Naive B cell (primary cell): ENCODE measurements around the gene ARHGAP6. TPM values are rescaled to one million over a fixed set of nuclear protein-coding genes. Genes with fewer than 3 reads are reported as not detected.

ENCODE experiments used
- ATAC-seq, 2 donors: fragments of 150-1000 bp; cut with Tn5 transposase; 2 replicates each; pipeline ENCODE4 v1.10.0; 2021; ENCODE audit warnings: low read depth in 2 of 2, mild to moderate bottlenecking in 2 of 2, moderate library complexity in 2 of 2
- DNase-seq: peaks from one replicate; pipeline ENCODE4 v3.0.0; 2022
- H3K27ac Mint-ChIP-seq, 6 donors: one replicate each; pipeline ENCODE4 v1.8.0; 2020 to 2022; ENCODE audit warnings: mild to moderate bottlenecking in 6 of 6, mixed read lengths in 6 of 6, moderate library complexity in 5 of 6, inconsistent platforms in 2 of 6
- H3K27me3 Mint-ChIP-seq, 3 donors: one replicate each; pipeline ENCODE4 v1.8.0; 2021 to 2022; ENCODE audit warnings: mixed read lengths in 3 of 3, mild to moderate bottlenecking in 1 of 3
- H3K36me3 Mint-ChIP-seq, 2 donors: one replicate each; pipeline ENCODE4 v1.8.0; 2020 to 2022; ENCODE audit warnings: mixed read lengths in 2 of 2, inconsistent platforms in 1 of 2, mild to moderate bottlenecking in 1 of 2
- H3K4me1 Mint-ChIP-seq, 3 donors: one replicate each; pipeline ENCODE4 v1.8.0; 2020 to 2022; ENCODE audit warnings: mixed read lengths in 3 of 3, inconsistent platforms in 1 of 3, mild to moderate bottlenecking in 1 of 3, moderate library complexity in 1 of 3
- H3K4me3 Mint-ChIP-seq, 8 donors: one replicate each; pipeline ENCODE4 v1.8.0; 2020 to 2022; ENCODE audit warnings: mild to moderate bottlenecking in 8 of 8, mixed read lengths in 8 of 8, moderate library complexity in 8 of 8, inconsistent platforms in 2 of 8
- H3K9me3 Mint-ChIP-seq, 7 donors: one replicate each; pipeline ENCODE4 v1.8.0; 2020 to 2022; ENCODE audit warnings: mixed read lengths in 7 of 7, mild to moderate bottlenecking in 5 of 7, inconsistent platforms in 2 of 7, moderate library complexity in 1 of 7
- polyA plus RNA-seq, 6 donors: library from polyadenylated mRNA; unstranded; fragments of 300-500 nt; fragmentation: Illumina TruSeq; gene quantifications; one replicate each; pipeline ENCODE4 v1.2.3, GENCODE V29; 2021; ENCODE audit warnings: low read depth in 6 of 6

ARHGAP6 gene
- polyA plus RNA-seq, 6 donors from 2014 or later: 0.05 to 0.12 (median 0.09) TPM; not detected in 2

DNA sequence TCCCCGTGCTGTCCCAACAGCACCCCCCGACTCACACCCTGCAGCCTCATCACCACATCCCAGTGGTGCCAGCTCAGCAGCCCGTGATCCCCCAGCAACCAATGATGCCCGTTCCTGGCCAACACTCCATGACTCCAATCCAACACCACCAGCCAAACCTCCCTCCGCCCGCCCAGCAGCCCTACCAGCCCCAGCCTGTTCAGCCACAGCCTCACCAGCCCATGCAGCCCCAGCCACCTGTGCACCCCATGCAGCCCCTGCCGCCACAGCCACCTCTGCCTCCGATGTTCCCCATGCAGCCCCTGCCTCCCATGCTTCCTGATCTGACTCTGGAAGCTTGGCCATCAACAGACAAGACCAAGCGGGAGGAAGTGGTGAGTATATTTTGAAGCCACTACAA lies 367.1 kb downstream of the ARHGAP6 start:
- peaks cover 5 to 31% (median 14%) of the 10 kb centered on the region in 3 donors for H3K27me3 Mint-ChIP-seq
- DNase-seq (no peak), ATAC-seq (no peak)
- no peaks in the 10 kb centered on the region for H3K4me1 Mint-ChIP-seq
- H3K36me3 Mint-ChIP-seq: no peaks in the 10 kb centered on the region
- peak overlapping the region in 2 of 6 donors; percentile 13 to 42 for H3K27ac Mint-ChIP-seq
- peaks cover 0 to 4% (median 0%) of the 10 kb centered on the region in 7 donors for H3K9me3 Mint-ChIP-seq
- H3K4me3 Mint-ChIP-seq: no peak overlapping the region

GRCh38 chrX:11296051-11296450 lies 369.7 kb downstream of the ARHGAP6 start:
- Mint-ChIP-seq H3K27ac (peak overlapping the region in 1 of 6 donors; percentile 64), H3K4me3 (no peak overlapping the region), H3K9me3 (peaks cover 0 to 2% (median 0%) of the 10 kb centered on the region in 7 donors), H3K27me3 (peaks cover 5 to 41% (median 19%) of the 10 kb centered on the region in 3 donors), H3K4me1 (no peaks in the 10 kb centered on the region), H3K36me3 (no peaks in the 10 kb centered on the region)
- no peak for DNase-seq
- ATAC-seq: no peak

DNA sequence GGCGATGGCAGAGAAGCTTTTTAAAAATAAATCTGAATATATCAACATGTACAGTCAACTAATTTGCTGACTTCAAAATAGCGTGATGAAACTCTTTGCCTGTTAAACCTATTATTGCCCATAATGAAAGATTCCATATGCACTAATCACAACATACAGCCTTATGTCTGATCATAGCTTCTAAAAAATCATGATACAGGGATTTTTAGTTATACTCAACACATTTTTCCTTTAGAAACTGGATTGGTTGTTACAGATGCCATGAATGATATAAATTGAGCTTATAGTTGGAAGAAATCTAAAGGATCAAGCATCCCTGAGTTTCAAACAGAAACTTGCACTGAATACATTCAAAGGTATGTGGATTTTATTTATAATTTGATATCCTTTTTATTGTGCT lies 372.6 kb downstream of the ARHGAP6 start, which contains the start of gene AMELX:
Gene AMELX, plus strand, starts transcription at position 301 of the 400 bp plus-strand sequence. CDS start 1,376 bp downstream, outside the sequence.
- H3K27ac Mint-ChIP-seq: peak within 1 kb of the TSS in 1 of 6 donors; percentile 46
- H3K4me1 Mint-ChIP-seq: no peaks in the 10 kb centered on the region
- ATAC-seq: no peak

DNA sequence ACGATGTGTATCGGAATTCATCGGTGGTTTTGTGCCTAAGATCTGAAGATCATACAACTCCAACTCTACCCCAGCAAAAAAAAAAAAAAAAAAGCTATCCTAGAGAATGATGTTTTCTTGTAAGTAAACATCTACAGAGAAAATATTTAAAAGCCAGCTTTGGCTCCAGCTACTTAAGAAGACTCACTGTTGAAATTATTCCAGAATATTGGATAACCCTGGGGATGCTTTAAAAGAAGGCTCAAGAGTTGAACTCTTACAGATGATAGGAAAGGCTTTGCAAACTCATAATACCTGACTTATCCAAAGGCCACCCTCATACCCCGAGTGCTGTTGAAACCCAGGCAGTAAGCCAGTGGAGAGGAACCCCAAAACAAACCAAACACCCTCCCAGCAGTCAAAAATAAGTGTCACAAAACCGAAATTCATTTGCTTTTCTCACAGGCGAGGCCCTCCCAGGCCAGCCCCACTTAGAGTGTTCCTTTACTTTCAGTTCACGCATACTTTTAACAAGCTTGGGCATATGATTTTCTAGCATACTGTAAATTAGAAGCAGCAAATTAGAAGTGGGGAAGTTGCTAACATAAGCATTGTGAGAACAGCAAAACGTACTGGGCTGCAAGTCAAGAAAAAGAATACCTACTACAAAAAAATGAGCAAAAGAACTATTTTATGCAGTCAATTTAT lies 375.2 kb downstream of the ARHGAP6 start:
- H3K4me3 Mint-ChIP-seq: no peak overlapping the region
- peaks cover 0 to 2% (median 0%) of the 10 kb centered on the region in 7 donors for H3K9me3 Mint-ChIP-seq
- ATAC-seq (no peak), DNase-seq (no peak)
- H3K27ac Mint-ChIP-seq: no peak overlapping the region
- H3K27me3 Mint-ChIP-seq: peaks cover 0 to 18% (median 6%) of the 10 kb centered on the region in 3 donors
- no peaks in the 10 kb centered on the region for H3K36me3 Mint-ChIP-seq
- H3K4me1 Mint-ChIP-seq: no peaks in the 10 kb centered on the region

More for the DNA sequence above, 372.6 kb downstream of the ARHGAP6 start, which contains the start of gene AMELX:
- Mint-ChIP-seq H3K27me3 (peaks cover 5 to 26% (median 11%) of the 10 kb centered on the region in 3 donors), H3K9me3 (peaks cover 0 to 2% (median 0%) of the 10 kb centered on the region in 7 donors), H3K4me3 (no peak within 1 kb of the TSS), H3K36me3 (no peaks in the 10 kb centered on the region)
- DNase-seq: no peak

GRCh38 chrX:11287505-11287904 lies 378.2 kb downstream of the ARHGAP6 start:
- Mint-ChIP-seq H3K9me3 (peaks cover 0 to 2% (median 0%) of the 10 kb centered on the region in 7 donors), H3K4me3 (no peak overlapping the region), H3K27me3 (peaks cover 0 to 16% (median 2%) of the 10 kb centered on the region in 3 donors), H3K27ac (no peak overlapping the region), H3K36me3 (no peaks in the 10 kb centered on the region), H3K4me1 (no peaks in the 10 kb centered on the region)
- DNase-seq: no peak
- ATAC-seq: no peak

GRCh38 chrX:11285651-11286050 lies 380.1 kb downstream of the ARHGAP6 start:
- H3K4me1 Mint-ChIP-seq: no peaks in the 10 kb centered on the region
- ATAC-seq: no peak
- no peaks in the 10 kb centered on the region for H3K36me3 Mint-ChIP-seq
- peaks cover 0 to 7% (median 0%) of the 10 kb centered on the region in 3 donors for H3K27me3 Mint-ChIP-seq
- H3K9me3 Mint-ChIP-seq: peaks cover 0 to 2% (median 0%) of the 10 kb centered on the region in 7 donors
- no peak for DNase-seq
- no peak overlapping the region for H3K4me3 Mint-ChIP-seq
- no peak overlapping the region for H3K27ac Mint-ChIP-seq

- peaks cover 0 to 4% of the 10 kb centered on the region in 2 donors for H3K36me3 Mint-ChIP-seq
- H3K9me3 Mint-ChIP-seq: peaks cover 0 to 4% (median 0%) of the 10 kb centered on the region in 7 donors
- no peaks in the 10 kb centered on the region for H3K27me3 Mint-ChIP-seq
- DNase-seq (no peak), ATAC-seq (no peak)
- no peaks in the 10 kb centered on the region for H3K4me1 Mint-ChIP-seq
- H3K27ac Mint-ChIP-seq: no peak overlapping the region
- no peak overlapping the region for H3K4me3 Mint-ChIP-seq
Measured at GRCh38 chrX:11282043-11282442, 383.7 kb downstream of the ARHGAP6 start.

DNA sequence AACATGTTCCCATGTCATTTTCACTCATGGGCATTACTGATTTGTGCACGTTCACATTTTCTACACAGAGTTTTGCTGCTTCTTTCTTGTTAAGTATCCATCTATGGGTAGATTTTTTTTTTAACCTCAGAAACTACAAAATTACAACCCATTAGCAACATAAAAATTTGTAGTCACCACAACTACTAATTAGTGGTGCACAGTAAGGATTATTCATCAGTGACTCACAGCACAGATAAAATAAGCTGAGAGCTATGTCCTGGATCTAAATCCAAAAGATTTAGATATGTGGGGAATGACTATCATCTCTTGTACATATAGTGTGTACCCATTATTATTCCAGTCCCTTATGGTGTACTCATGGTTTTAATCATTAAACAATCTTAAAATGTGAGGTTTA lies 392.2 kb downstream of the ARHGAP6 start:
- DNase-seq: no peak
- Mint-ChIP-seq H3K36me3 (peaks cover 0 to 4% of the 10 kb centered on the region in 2 donors), H3K4me1 (no peaks in the 10 kb centered on the region), H3K27ac (no peak overlapping the region), H3K27me3 (peaks cover 13 to 32% (median 17%) of the 10 kb centered on the region in 3 donors), H3K4me3 (no peak overlapping the region), H3K9me3 (peaks cover 0 to 4% (median 2%) of the 10 kb centered on the region in 7 donors)
- ATAC-seq: no peak

GRCh38 chrX:11272863-11273262 lies 392.9 kb downstream of the ARHGAP6 start:
- H3K27ac Mint-ChIP-seq: no peak overlapping the region
- H3K4me1 Mint-ChIP-seq: no peaks in the 10 kb centered on the region
- H3K9me3 Mint-ChIP-seq: peaks cover 0 to 4% (median under 1%) of the 10 kb centered on the region in 7 donors

DNA sequence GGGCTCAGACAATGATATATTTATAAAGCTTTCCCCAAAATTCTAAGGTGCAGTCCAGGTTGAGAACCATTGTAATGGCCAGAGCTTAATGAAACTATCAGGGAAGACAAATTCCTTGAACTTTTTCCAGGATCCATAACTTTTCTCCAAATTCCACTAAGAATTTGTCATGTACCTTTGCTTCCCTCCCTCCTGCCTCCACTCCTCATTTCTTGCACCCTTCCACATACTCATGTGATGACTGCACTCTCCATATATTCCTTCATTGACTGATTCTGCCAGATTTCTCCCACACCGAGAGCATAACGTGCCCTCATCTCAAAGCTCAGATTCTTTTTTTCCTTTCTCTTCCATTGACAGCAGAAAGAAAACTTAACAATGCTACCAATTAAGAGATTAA lies 393.4 kb downstream of the ARHGAP6 start:
- Mint-ChIP-seq H3K27ac (no peak overlapping the region), H3K4me1 (no peaks in the 10 kb centered on the region), H3K27me3 (peaks cover 13 to 32% (median 17%) of the 10 kb centered on the region in 3 donors), H3K9me3 (peaks cover 0 to 4% (median 0%) of the 10 kb centered on the region in 7 donors), H3K36me3 (no peaks in the 10 kb centered on the region), H3K4me3 (no peak overlapping the region)
- ATAC-seq (no peak), DNase-seq (no peak)

More at GRCh38 chrX:11272863-11273262, 392.9 kb downstream of the ARHGAP6 start:
- DNase-seq (no peak), ATAC-seq (no peak)
- peaks cover 13 to 32% (median 17%) of the 10 kb centered on the region in 3 donors for H3K27me3 Mint-ChIP-seq
- no peak overlapping the region for H3K4me3 Mint-ChIP-seq
- peaks cover 0 to 1% of the 10 kb centered on the region in 2 donors for H3K36me3 Mint-ChIP-seq

DNA sequence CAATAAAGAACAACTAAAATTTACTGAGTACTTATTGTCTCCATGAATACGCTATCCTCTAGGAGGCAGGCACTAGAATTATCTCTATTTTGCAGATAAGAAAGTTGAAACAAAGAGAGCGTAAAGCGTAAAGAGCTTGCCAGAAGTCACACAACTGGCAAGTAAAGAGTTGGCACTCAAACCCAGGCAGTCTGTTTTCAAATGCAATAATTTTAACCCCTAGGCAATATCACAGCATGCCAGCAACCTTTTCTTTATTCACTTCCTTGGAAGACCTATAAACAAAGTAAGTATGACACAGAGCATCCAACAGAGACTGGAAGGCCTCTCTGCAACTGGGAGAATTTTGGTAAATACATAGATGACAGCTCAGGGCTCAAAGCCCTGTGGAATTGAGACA lies 395.7 kb downstream of the ARHGAP6 start:
- Mint-ChIP-seq H3K27ac (no peak overlapping the region), H3K4me3 (no peak overlapping the region), H3K4me1 (no peaks in the 10 kb centered on the region), H3K27me3 (peaks cover 4 to 17% (median 7%) of the 10 kb centered on the region in 3 donors), H3K9me3 (peaks cover 0 to 4% (median 0%) of the 10 kb centered on the region in 7 donors), H3K36me3 (no peaks in the 10 kb centered on the region)
- DNase-seq (no peak), ATAC-seq (no peak)

- Mint-ChIP-seq H3K9me3 (peaks cover 0 to 4% (median 0%) of the 10 kb centered on the region in 7 donors), H3K27ac (no peak overlapping the region), H3K4me3 (no peak overlapping the region), H3K4me1 (no peaks in the 10 kb centered on the region), H3K36me3 (no peaks in the 10 kb centered on the region), H3K27me3 (peaks cover 4 to 17% (median 7%) of the 10 kb centered on the region in 3 donors)
- no peak for DNase-seq
- no peak for ATAC-seq
Measured at GRCh38 chrX:11269006-11269405, 396.7 kb downstream of the ARHGAP6 start.

- Mint-ChIP-seq H3K9me3 (peaks cover 0 to 4% (median 0%) of the 10 kb centered on the region in 7 donors), H3K27ac (no peak overlapping the region), H3K27me3 (peaks cover 2 to 13% (median 2%) of the 10 kb centered on the region in 3 donors), H3K4me3 (no peak overlapping the region), H3K36me3 (no peaks in the 10 kb centered on the region), H3K4me1 (no peaks in the 10 kb centered on the region)
- ATAC-seq (no peak), DNase-seq (no peak)
Measured at GRCh38 chrX:11267425-11267824, 398.3 kb downstream of the ARHGAP6 start.

- Mint-ChIP-seq H3K4me3 (no peak overlapping the region), H3K36me3 (no peaks in the 10 kb centered on the region), H3K27me3 (peaks cover 0 to 9% (median 0%) of the 10 kb centered on the region in 3 donors), H3K27ac (no peak overlapping the region), H3K9me3 (peaks cover 0 to 4% (median 0%) of the 10 kb centered on the region in 7 donors), H3K4me1 (no peaks in the 10 kb centered on the region)
- no peak for ATAC-seq
- no peak for DNase-seq
Measured at GRCh38 chrX:11266573-11267003, 399.1 kb downstream of the ARHGAP6 start.
